K562 treated with DMSO at 1 percent for 4 hours (cell line): ENCODE data around the gene KRTAP21-1. TPM values are rescaled to one million over a fixed set of nuclear protein-coding genes. Genes with fewer than 3 reads are reported as not detected.

Experiments
- total RNA-seq: library from RNA; unstranded; fragments of 300-600 nt; gene quantifications from 2 replicates; pipeline ENCODE4 v1.2.3, GENCODE V29; 2022; ENCODE audit not compliant: insufficient read depth

KRTAP21-1 gene
- not detected in 2 replicates for total RNA-seq

DNA sequence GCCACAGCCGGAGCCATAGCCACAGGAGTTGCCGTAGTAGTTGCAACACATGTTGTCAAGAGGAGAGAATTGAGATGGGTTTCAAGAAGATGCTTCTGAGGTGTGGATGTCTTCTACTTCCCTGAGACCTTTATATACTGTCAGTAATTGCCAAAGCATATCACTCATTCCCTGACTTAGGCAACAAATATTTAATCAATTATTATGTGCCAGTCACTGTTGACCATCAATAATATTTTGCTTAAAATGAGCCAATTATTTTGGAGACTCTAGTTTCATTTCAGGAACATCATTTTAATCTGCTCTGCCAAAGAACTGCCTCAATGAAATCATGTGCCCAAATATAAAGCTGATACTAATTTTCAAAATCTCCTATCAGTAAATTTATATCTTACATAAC lies at the start of gene KRTAP21-1:
KRTAP21-1 (minus strand) TSS at position 101 of the 400 bp plus-strand sequence; CDS start at position 51, 50 bp downstream.

DNA sequence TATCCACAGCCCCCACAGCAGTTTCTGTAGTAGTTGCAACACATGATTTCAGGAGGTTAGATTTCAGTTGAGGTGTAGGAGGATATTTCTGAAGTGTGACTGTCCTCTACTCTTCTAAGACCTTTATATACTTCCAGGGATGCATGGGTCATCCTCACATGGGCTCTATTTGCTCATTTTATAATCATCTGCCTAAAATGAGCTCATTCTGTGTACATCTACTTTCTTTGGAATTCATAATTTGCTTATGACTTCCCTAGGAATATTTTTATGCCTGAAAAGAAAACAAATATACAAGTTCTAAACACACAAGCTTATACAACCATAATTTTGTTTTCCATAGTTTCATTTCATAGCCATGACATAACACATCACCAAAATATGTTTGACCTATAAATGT lies 8.1 kb downstream of the KRTAP21-1 start, which contains the start of gene KRTAP21-2:
KRTAP21-2 (minus strand) TSS at position 101 of the 400 bp plus-strand sequence; CDS start at position 44, 57 bp downstream.

DNA sequence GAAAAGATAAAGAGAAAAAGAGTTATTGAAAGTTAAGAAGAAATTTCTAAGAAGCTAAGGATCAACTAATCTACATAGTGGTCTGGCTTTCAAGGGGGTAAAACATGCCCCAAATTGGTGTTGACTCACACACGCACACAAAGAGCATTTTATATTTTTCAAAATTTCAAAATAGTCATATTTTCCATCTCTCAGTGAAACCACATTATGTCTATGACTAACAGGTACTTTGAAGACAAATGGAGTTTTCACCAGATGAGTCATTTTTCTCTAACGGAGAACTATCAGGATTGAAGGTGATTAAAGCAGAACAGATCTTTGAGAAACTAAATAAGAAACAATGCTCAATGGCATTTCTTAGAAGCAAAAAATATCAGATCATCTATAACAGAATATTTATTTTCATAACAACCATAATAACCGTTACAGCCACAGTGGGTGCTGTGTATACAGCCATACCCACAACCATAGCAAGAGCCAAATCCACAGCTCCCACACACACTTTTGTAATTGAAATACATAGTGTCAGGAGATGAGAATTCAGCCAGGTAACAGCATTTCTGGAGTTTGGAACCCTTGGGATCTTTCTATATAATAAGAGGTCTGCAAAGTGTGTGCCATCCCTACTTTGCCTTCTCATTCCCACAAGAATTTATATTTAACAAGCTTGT lies 36.9 kb downstream of the KRTAP21-1 start, which contains the start of gene KRTAP21-3:
KRTAP21-3 (minus strand) TSS at position 539 of the 671 bp plus-strand sequence; CDS start at position 521, 18 bp downstream.

Other genes starting within 250 kb of the KRTAP21-1 start
- gene KRTAP19-6, start 213.6 kb downstream of the KRTAP21-1 start, total RNA-seq = not detected in 2 replicates
- not detected in 2 replicates for gene KRTAP19-7, start 194.1 kb downstream of the KRTAP21-1 start, total RNA-seq
- not detected in 2 replicates for gene KRTAP22-2, start 165.0 kb downstream of the KRTAP21-1 start, total RNA-seq
- not detected in 2 replicates for gene KRTAP6-3, start 163.0 kb downstream of the KRTAP21-1 start, total RNA-seq
- not detected in 2 replicates for gene KRTAP6-2, start 156.5 kb downstream of the KRTAP21-1 start, total RNA-seq
- not detected in 2 replicates for gene KRTAP22-1, start 154.3 kb downstream of the KRTAP21-1 start, total RNA-seq
- not detected in 2 replicates for gene KRTAP6-1, start 141.5 kb downstream of the KRTAP21-1 start, total RNA-seq
- not detected in 2 replicates for gene KRTAP20-1, start 139.0 kb downstream of the KRTAP21-1 start, total RNA-seq
- gene KRTAP20-4, start 134.8 kb downstream of the KRTAP21-1 start, total RNA-seq = not detected in 2 replicates
- not detected in 2 replicates for gene KRTAP20-2, start 120.2 kb downstream of the KRTAP21-1 start, total RNA-seq
- gene KRTAP20-3, start 112.6 kb downstream of the KRTAP21-1 start, total RNA-seq = not detected in 2 replicates
- not detected in 2 replicates for gene KRTAP21-3, start 36.7 kb downstream of the KRTAP21-1 start, total RNA-seq
- gene KRTAP21-2, start 8.2 kb downstream of the KRTAP21-1 start, total RNA-seq = not detected in 2 replicates
- gene KRTAP8-1, start 57.8 kb upstream of the KRTAP21-1 start, total RNA-seq = not detected in 2 replicates
- gene KRTAP7-1, start 74.3 kb upstream of the KRTAP21-1 start, total RNA-seq = not detected in 2 replicates
- gene KRTAP11-1, start 126.2 kb upstream of the KRTAP21-1 start, total RNA-seq = not detected in 2 replicates